Bone marrow (tissue), 2 donors: Measurements from ENCODE around the gene TNS2.
"Not testable (repeated sequence)": the region's sequence is repeated elsewhere in the genome, so short reads cannot be mapped to it uniquely, and the experiment has no call there.

ENCODE experiments used
- DNase-seq, 2 donors: peaks; one replicate each; lab custom pipeline; 2025; lab: John Stamatoyannopoulos, UW

Gene TNS2

GRCh38 chr12:53096089-53096741, 46.4 kb downstream of the TNS2 start:
- no peak for DNase-seq

GRCh38 chr12:53096759-53097158, 46.9 kb downstream of the TNS2 start:
- DNase-seq: no peak

GRCh38 chr12:53097207-53097563, 47.3 kb downstream of the TNS2 start:
- no peak for DNase-seq

GRCh38 chr12:53097564-53098353, 47.9 kb downstream of the TNS2 start, which contains the start of gene IGFBP6:
Gene IGFBP6 (plus strand): TSS chr12:53097667. CDS start chr12:53097718, 51 bp downstream.
- peak in 1 of 2 donors; percentile 24 for DNase-seq

GRCh38 chr12:53098354-53098981, 48.6 kb downstream of the TNS2 start:
- no peak for DNase-seq

GRCh38 chr12:53099071-53099882, 49.4 kb downstream of the TNS2 start:
- peak; percentile 70 to 91 for DNase-seq

GRCh38 chr12:53100466-53101151, 50.7 kb downstream of the TNS2 start:
- no peak for DNase-seq

- no peak for DNase-seq
Observed at GRCh38 chr12:53101266-53101665, 51.4 kb downstream of the TNS2 start.

GRCh38 chr12:53101931-53102781, 52.3 kb downstream of the TNS2 start:
- no peak for DNase-seq

GRCh38 chr12:53102883-53103807, 53.3 kb downstream of the TNS2 start, which contains the start of gene SOAT2:
Gene SOAT2 (plus strand): TSS chr12:53103486. CDS start chr12:53103578, 92 bp downstream.
- DNase-seq: no peak

- DNase-seq: peak in 1 of 2 donors; percentile 66
Observed at GRCh38 chr12:53103860-53104305, 54.0 kb downstream of the TNS2 start.

GRCh38 chr12:53105256-53105655, 55.4 kb downstream of the TNS2 start:
- no peak for DNase-seq

- DNase-seq: no peak
Observed at GRCh38 chr12:53105712-53106439, 56.0 kb downstream of the TNS2 start.

- DNase-seq: no peak
Observed at GRCh38 chr12:53107122-53107521, 57.3 kb downstream of the TNS2 start.

GRCh38 chr12:53112431-53112830, 62.6 kb downstream of the TNS2 start:
- DNase-seq: not testable (repeated sequence)

GRCh38 chr12:53113136-53113705, 63.4 kb downstream of the TNS2 start:
- no peak for DNase-seq

GRCh38 chr12:53113951-53114350, 64.1 kb downstream of the TNS2 start:
- no peak for DNase-seq
